Effector memory CD4-positive, alpha-beta T cell (primary cell): ENCODE measurements around the gene GABARAPL2.

Source experiments
- DNase-seq, 3 donors: peaks; one replicate each; pipeline ENCODE4 v3.0.0-alpha.2; 2020
- H3K27ac ChIP-seq: 2 replicates; pipeline ENCODE4 v1.7.0; 2013; ENCODE audit warnings: mild to moderate bottlenecking, low read length, moderate library complexity; ENCODE audit not compliant: insufficient read depth, poor library complexity, severe bottlenecking
- H3K27me3 ChIP-seq: replicated peaks from 2 replicates; pipeline ENCODE4 v1.7.0; 2013; ENCODE audit warnings: mild to moderate bottlenecking, low read length; ENCODE audit not compliant: insufficient read depth, control insufficient read depth, poor library complexity, severe bottlenecking
- H3K36me3 ChIP-seq: 2 replicates; pipeline ENCODE4 v1.7.0; 2013; ENCODE audit warnings: mild to moderate bottlenecking, low read length, moderate library complexity; ENCODE audit not compliant: control insufficient read depth, insufficient read depth
- H3K4me1 ChIP-seq: 2 replicates; pipeline ENCODE4 v1.7.0; 2013; ENCODE audit warnings: low read length, mild to moderate bottlenecking; ENCODE audit not compliant: control insufficient read depth, insufficient read depth, poor library complexity, severe bottlenecking
- H3K4me3 ChIP-seq: 2 replicates; pipeline ENCODE4 v1.7.0; 2013; ENCODE audit warnings: low read length, low read depth, mild to moderate bottlenecking; ENCODE audit not compliant: insufficient read depth, poor library complexity, severe bottlenecking
- H3K9me3 ChIP-seq: 2 replicates; pipeline ENCODE4 v1.7.0; 2013; ENCODE audit warnings: mild to moderate bottlenecking, low read length, moderate library complexity; ENCODE audit not compliant: control insufficient read depth

The GABARAPL2 gene

GRCh38 chr16:75615619-75616018 lies 49.4 kb downstream of the GABARAPL2 start:
- Histone ChIP-seq H3K27ac (no peak overlapping the region), H3K4me1 (peaks cover 16% of the 10 kb centered on the region), H3K9me3 (no peaks in the 10 kb centered on the region), H3K27me3 (no peaks in the 10 kb centered on the region), H3K36me3 (peaks cover 35% of the 10 kb centered on the region), H3K4me3 (no peak overlapping the region)
- DNase-seq, result no peak

GRCh38 chr16:75616521-75617010 lies 50.4 kb downstream of the GABARAPL2 start:
- no peaks in the 10 kb centered on the region for H3K9me3 ChIP-seq
- no peaks in the 10 kb centered on the region for H3K27me3 ChIP-seq
- peaks cover 19% of the 10 kb centered on the region for H3K4me1 ChIP-seq
- DNase-seq, result no peak
- peak overlapping the region; percentile 50 for H3K27ac ChIP-seq
- H3K36me3 ChIP-seq, result peaks cover 31% of the 10 kb centered on the region
- no peak overlapping the region for H3K4me3 ChIP-seq

- H3K4me1 ChIP-seq, result peaks cover 24% of the 10 kb centered on the region
- no peak for DNase-seq
- peaks cover 28% of the 10 kb centered on the region for H3K36me3 ChIP-seq
- H3K9me3 ChIP-seq, result no peaks in the 10 kb centered on the region
- H3K27me3 ChIP-seq, result no peaks in the 10 kb centered on the region
- no peak overlapping the region for H3K4me3 ChIP-seq
- H3K27ac ChIP-seq, result peak overlapping the region; percentile 50
Measured at GRCh38 chr16:75617121-75617520, 50.9 kb downstream of the GABARAPL2 start.

- no peak overlapping the region for H3K4me3 ChIP-seq
- H3K36me3 ChIP-seq, result peaks cover 13% of the 10 kb centered on the region
- H3K9me3 ChIP-seq, result no peaks in the 10 kb centered on the region
- peaks cover 25% of the 10 kb centered on the region for H3K4me1 ChIP-seq
- no peak overlapping the region for H3K27ac ChIP-seq
- DNase-seq, result no peak
- no peaks in the 10 kb centered on the region for H3K27me3 ChIP-seq
Measured at GRCh38 chr16:75618780-75619179, 52.6 kb downstream of the GABARAPL2 start.

GRCh38 chr16:75620326-75621169 lies 54.4 kb downstream of the GABARAPL2 start:
- Histone ChIP-seq H3K27me3 (no peaks in the 10 kb centered on the region), H3K27ac (peak overlapping the region; percentile 11), H3K4me1 (peaks cover 24% of the 10 kb centered on the region), H3K9me3 (no peaks in the 10 kb centered on the region), H3K4me3 (no peak overlapping the region), H3K36me3 (peaks cover 6% of the 10 kb centered on the region)
- DNase-seq, result peak; percentile 43 to 64 (median 61)

- Histone ChIP-seq H3K27me3 (no peaks in the 10 kb centered on the region), H3K27ac (no peak overlapping the region), H3K4me1 (peaks cover 18% of the 10 kb centered on the region), H3K36me3 (peaks cover 9% of the 10 kb centered on the region), H3K9me3 (no peaks in the 10 kb centered on the region), H3K4me3 (no peak overlapping the region)
- no peak for DNase-seq
Measured at GRCh38 chr16:75621170-75621477, 54.9 kb downstream of the GABARAPL2 start.

DNA sequence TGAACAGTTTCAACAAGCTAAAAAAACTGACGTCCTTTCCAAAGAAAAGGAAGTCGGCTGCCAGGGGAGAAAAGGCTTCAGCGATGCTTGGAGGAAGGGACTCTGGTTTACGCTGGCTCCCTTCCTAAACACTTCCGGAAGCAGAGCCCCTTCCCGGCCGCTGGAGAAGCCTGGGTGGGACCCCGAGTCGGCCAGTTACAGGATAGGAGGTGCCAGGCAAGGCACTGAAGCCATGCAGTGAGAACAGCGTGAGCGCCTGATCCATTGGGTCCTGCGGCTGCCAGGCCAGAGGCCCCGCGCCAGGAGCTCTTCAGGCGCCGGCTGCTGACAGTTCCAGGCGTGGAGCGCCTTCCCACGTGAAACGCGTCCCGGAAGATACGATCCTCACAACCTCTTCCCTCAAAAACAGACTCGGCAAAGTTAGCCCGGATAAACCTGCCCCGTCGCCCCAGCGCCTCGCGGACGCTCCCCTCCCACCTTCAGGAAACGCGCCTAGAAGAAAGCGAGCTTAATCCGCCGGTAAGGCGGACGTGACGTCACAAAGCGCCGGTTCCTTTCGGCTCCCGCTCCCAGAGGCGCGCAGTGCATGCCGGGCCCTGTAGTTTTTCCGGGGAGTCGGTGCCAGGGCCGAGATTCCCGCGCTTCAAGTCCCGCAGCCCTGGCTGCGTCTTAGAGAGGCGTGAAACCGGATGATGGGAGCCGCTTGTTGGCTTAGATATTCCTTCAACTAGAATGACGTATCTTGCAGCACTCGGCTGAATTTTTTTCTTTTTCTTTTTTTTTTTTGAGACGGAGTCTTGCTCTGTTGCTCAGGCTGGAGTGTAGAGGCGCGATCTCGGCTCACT lies 56.8 kb downstream of the GABARAPL2 start, which contains the start of gene ADAT1:
ADAT1 (minus strand) TSS at position 521 of the 845 bp plus-strand sequence. CDS start 2,482 bp downstream, outside the sequence.
- peak; percentile 96 to 99 (median 99) for DNase-seq
- peaks cover 21% of the 10 kb centered on the region for H3K4me1 ChIP-seq
- no peaks in the 10 kb centered on the region for H3K27me3 ChIP-seq
- H3K9me3 ChIP-seq, result no peaks in the 10 kb centered on the region
- peaks cover 8% of the 10 kb centered on the region for H3K36me3 ChIP-seq
- H3K27ac ChIP-seq, result peak within 1 kb of the TSS; percentile 87
- H3K4me3 ChIP-seq, result peak within 1 kb of the TSS; percentile 76

GRCh38 chr16:75624921-75625334 lies 58.7 kb downstream of the GABARAPL2 start:
- no peak overlapping the region for H3K27ac ChIP-seq
- H3K4me3 ChIP-seq, result no peak overlapping the region
- DNase-seq, result no peak
- no peaks in the 10 kb centered on the region for H3K27me3 ChIP-seq
- no peaks in the 10 kb centered on the region for H3K9me3 ChIP-seq
- H3K36me3 ChIP-seq, result peaks cover 27% of the 10 kb centered on the region
- H3K4me1 ChIP-seq, result peaks cover 28% of the 10 kb centered on the region

GRCh38 chr16:75626806-75627205 lies 60.6 kb downstream of the GABARAPL2 start:
- no peaks in the 10 kb centered on the region for H3K27me3 ChIP-seq
- peaks cover 24% of the 10 kb centered on the region for H3K4me1 ChIP-seq
- H3K27ac ChIP-seq, result no peak overlapping the region
- H3K36me3 ChIP-seq, result peaks cover 42% of the 10 kb centered on the region
- no peak overlapping the region for H3K4me3 ChIP-seq
- no peaks in the 10 kb centered on the region for H3K9me3 ChIP-seq
- DNase-seq, result no peak
